Stimulated activated CD4-positive, alpha-beta T cell treated with anti-CD3 and anti-CD28 coated beads, Interleukin-15, amount 100 ng/mL, for 1 hour (primary cell): Measurements from ENCODE around the gene FAM236A.
"Not testable (repeated sequence)": the region's sequence is repeated elsewhere in the genome, so short reads cannot be mapped to it uniquely, and the experiment has no call there.

Source experiments
- DNase-seq, 2 donors: peaks; one replicate each; pipeline ENCODE4 v3.0.0-alpha.2; 2020; ENCODE audit warnings: low read depth in 1 of 2, low spot score in 1 of 2

FAM236A gene

DNA sequence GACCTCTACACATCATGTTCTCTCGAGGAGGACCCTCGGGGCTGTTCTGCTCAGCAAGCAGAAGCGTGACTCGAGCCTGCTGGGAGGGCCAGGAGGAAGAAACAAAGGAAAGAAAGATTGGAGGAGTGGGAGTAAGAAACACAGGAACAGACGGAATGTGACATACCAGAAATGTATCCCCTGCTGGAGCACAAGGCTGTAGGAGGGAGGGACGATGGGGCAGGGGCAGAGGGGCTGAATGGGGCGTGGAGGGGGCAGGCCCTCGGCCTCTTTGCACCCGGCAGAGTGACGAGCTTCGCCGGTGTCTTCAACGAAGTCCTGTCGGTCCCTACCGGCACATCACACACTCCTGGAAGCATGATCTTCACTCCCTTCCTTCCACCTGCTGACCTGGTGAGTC is at the start of gene FAM236A:
TSS of gene FAM236A (plus strand) at position 301 of the 400 bp plus-strand sequence. CDS start at position 358, 57 bp downstream.
- DNase-seq, result not testable (repeated sequence)

DNA sequence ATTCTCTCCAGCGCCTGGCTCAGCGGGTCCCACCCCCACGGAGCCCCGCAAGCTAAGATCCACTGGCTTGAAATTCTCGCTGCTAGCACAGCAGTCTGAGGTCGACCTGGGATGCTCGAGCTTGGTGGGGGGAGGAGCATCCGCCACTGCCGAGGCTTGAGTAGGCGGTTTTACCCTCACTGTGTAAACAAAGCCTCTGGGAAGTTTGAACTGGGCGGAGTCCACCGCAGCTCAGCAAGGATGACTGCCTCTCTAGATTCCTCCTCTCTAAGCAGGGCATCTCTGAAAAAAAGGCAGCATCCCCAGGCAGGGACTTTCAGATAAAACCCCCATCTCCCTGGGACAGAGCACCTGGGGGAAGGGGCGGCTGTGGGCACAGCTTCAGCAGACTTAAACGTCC is 48.3 kb upstream of the FAM236A start:
- not testable (repeated sequence) for DNase-seq

DNA sequence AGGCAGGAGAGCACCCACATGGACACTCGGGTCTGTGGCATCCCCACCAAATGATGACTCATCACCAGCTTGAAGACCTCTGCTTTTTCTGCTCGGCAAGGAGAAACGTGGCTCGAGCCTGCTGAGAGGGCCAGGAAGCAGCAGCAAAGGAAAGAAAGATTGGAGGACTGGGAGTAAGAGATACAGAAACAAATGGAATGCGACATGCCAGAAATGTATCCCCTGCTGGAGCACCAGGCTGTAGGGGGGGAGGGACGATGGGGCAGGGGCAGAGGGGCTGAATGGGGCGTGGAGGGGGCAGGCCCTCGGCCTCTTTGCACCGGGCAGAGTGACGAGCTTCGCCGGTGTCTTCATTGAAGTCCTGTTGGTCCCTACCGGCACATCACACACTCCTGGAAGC is 25.7 kb upstream of the FAM236A start, which contains the start of gene FAM236C:
TSS of gene FAM236C (plus strand) at position 301 of the 400 bp plus-strand sequence. CDS start 100 bp downstream, outside the sequence.
- not testable (repeated sequence) for DNase-seq

DNA sequence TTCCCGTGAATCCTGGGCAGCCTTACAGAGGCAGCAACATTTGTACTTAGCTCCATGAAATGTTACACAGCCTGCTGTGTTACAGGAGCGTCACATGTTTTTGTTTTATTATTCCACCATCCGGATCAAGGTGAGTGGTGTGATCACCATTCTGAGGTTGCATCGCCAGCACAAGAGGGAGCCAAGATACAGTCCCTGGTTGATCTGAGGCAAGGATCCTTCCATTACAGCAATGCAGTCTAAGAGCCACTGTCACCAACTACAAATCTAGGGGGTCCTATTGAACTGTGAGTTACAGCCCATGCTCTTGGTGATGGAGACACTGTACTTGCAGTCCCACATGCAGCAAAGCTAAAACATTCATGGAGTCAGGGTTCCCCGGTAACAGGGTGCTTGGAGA is 21.9 kb upstream of the FAM236A start:
- not testable (repeated sequence) for DNase-seq

DNA sequence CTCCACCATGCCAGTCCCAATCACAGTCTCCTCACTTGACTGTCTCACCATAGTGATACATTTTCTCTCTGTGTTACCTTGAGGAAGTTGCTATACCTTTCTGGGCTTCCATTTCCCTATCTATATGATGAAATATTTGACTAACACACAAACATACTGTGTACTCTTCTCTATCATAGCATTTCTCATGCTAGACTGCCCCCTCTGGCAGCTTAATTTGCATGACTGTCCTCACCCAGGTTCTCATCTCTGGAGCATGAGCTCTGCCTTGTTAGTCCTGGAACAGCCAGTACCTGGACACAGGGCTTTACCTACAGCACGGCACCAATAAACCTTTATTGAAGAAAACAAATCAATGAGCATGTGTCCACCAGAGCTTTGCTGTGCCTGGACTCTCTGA is 5.7 kb upstream of the FAM236A start:
- not testable (repeated sequence) for DNase-seq

DNA sequence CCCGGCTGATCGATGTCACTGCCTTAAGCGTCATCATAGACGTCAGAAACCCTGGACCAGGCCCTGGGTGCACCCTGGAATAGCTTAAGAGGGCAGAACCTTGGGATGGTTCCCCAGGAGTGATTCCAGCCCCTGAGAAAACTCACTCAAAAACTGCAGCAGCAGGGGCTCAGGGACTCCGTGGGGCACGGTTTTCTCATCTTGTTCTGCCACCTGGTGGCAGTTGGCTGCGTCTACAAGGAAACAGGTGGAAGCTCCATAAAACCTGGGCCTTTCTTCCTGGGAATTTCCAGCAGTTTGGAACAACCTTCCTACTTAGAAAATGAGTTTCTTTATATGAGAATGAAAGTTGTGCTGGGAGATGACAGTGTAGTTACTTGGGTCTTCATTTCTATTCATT is 1.6 kb upstream of the FAM236A start:
- not testable (repeated sequence) for DNase-seq

DNA sequence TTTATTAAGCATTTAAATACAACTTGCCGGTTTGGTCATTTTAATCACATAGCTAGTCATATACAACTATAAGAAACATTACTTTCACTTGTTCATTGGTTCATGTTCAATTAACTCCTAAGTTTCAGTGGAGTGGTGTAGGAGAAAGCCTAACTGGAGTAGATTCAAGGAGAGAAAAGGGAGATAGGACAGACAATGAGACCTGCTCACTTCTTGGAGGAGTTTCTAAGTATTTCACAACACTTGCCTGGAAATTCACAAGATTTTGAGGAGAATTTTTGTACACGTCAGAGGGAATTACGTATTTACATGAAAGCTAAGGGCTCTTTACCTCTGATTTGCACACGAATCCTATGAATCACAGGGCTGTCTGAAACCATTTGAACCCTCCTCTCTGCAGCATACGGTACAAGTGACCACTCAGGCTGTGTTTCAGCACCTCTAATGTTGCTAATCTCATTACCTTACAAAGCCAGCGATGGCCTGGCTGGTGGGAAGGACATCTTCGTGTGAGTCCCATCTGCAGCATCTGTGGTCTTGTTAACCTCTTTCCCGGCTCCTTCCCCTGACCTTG is 1.0 kb upstream of the FAM236A start:
- not testable (repeated sequence) for DNase-seq

DNA sequence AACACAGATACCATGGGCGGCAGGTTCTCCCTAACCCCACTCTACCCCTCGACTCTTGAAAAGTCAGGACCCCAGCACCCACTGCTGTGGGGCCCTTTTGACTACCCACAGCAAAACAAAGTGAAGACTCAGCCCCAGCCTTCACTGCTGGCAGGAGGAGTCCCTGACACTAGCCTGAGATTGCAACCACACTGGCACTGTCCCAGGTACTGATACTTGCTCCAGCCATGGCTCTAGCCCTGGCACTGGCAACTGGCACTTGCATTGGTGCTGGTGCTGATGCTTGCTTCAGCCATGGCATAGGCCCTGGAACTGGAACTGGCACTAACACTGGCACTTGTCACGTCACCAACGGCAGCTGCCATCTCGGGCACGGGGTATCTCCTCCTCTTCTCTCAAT is 4.3 kb downstream of the FAM236A start:
- not testable (repeated sequence) for DNase-seq

DNA sequence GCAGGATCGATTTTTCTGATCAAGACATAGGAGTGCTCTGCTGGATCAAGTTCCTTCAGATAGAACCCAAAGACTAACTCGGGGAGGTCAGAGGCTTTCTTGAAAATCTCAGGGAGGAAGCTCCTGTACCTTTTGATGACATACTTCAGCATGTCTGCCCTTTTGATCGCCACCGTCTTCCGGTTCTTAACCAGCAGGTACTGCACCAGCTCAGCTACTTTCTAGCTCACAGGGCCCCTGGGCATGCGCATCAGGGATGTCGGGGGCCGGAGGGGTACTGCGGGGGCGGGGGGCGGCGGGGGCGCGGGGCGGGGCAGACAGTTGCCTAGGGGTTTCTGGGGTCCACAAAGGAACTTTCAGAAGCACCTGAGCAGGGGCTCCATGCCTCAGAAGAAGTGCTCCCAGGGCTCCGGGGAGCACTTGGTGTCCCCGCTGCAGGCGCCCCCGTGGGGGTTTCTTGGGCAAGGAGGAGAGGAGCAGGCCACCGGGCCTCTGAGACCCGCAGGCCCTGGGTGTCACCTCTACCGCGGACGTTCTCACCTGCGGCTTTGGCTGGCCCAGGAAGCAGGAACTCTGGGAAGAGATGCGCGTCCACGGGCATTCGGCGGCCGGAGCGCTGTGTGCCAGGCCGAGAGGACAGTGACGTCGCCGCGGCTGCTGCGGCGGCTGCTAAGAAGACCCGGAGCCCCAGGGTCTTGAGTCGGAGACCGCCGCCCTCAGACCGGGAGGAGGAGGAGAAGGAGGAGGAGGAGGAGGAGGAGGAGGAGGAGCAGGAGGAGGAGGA is 5.2 kb downstream of the FAM236A start:
- not testable (repeated sequence) for DNase-seq

DNA sequence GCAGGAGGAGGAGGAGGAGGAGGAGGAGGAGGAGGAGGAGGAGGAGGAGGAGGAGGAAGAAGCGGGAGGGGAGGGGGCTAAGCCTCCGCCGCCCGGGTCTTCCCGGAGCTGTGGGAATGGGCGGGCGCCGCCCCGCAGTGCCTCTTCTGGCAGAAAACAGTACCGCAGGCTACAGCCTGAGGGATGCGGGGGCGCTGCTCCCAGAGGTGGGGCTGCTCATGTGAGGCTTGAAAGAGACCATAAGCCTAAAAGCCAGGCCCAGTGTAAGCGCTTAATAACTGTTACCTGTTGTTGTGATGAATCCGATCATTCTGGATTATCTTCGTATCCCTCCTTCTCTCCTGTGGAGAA is 5.8 kb downstream of the FAM236A start, which contains the start of gene DMRTC1:
TSS of gene DMRTC1 (minus strand) at position 19 of the 351 bp plus-strand sequence. CDS start 68,143 bp downstream, outside the sequence.
- DNase-seq, result not testable (repeated sequence)

DNA sequence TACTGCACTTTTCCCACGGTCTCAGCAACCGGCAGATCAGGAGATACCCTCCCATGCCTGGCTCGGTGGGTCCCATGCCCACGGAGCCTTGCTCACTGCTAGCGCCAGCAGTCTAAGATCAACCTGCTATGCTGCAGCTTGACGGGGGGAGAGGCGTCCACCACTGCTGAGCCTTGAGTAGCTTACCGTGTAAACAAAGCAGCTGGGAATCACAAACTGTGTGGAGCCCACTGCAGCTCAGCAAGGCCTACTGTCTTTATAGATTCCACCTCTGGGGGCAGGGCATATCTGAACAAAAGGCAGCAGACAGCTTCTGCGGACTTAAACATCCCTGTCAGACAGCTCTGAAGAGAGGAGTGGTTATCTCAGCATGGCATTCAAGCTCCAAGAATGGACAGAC is 22.0 kb downstream of the FAM236A start:
- DNase-seq, result not testable (repeated sequence)

DNA sequence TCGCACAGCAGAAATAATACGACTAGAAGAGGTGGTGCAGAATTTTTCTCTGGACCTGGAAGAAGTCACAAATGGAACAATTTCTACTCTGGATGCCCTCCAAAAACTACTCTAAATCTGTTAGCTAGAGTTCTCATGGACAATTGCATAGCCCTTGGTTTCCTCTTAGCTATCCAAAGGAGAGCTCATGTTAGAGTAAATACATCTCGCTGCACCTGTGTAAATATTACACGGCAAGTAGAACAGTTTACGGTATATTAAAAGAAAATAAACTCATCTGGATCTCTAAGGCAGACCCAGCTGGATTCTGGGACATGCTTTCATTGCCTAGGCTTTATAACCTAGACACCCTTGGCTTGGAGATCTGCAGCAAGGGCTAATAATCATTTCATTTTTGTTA is 33.9 kb downstream of the FAM236A start:
- not testable (repeated sequence) for DNase-seq

DNA sequence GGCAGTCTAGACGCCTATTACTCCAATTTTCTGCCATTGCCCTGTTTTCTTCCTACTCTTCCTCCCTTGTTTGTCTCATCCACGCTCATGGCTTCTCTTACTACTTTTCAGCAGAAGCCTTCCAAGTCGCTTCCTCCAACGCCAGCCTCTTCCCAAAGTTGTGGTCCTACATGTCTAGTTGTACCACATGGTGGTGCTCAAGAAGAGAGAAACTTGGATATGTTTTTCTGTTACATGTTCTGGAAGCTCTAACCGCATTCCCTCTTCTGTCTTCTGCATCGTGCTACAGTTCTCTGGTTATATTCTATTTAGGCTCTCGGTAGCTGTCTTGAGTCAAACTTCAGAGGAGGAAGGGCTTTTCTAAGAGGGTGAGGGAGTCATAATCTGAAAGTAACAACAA is 36.9 kb downstream of the FAM236A start:
- not testable (repeated sequence) for DNase-seq

DNA sequence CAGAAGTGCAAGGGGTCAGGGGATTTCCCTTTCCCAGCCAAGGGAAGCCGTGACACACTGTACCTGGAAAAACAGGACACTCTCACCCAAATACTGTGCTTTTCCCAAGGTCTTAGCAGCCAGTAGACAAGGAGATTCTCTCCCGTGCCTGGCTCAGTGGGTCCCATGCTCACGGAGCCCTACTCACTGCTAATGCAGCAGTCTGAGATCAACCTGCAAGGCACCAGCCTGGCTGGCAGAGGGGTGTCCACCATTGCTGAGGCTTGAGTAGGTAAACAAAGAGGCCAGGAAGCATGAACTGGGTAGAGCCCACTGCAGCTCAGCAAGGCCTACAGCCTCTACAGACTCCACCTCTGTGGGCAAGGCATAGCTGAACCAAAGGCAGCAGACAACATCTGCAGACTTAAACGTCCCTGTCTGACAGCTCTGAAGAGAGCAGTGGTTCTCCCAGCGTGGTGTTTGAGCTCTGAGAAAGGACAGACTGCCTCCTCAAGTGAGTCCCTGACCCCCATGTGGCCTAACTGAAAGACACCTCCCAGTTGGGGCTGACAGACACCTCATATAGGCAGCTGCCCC is 43.0 kb downstream of the FAM236A start:
- DNase-seq, result not testable (repeated sequence)
